COLO668 (cell line): ENCODE data around the gene HAPSTR1.
"Not testable (repeated sequence)": the region's sequence is repeated elsewhere in the genome, so short reads cannot be mapped to it uniquely, and the experiment has no call there.

ENCODE experiments used
- DNase-seq: peaks from one replicate; lab custom pipeline; 2025; ENCODE audit not compliant: unreplicated experiment; lab: John Stamatoyannopoulos, UW

The HAPSTR1 gene

GRCh38 chr16:9090960-9091866 lies at the start of gene HAPSTR1:
Gene HAPSTR1, plus strand, starts transcription at chr16:9091644. Its CDS starts 401 bp downstream, at chr16:9092045.
- DNase-seq, result peak; percentile 99

GRCh38 chr16:9042533-9042932 lies 48.9 kb upstream of the HAPSTR1 start:
- no peak for DNase-seq

GRCh38 chr16:9042964-9043680 lies 48.3 kb upstream of the HAPSTR1 start:
- DNase-seq, result no peak

GRCh38 chr16:9045562-9045961 lies 45.9 kb upstream of the HAPSTR1 start:
- DNase-seq, result not testable (repeated sequence)

- no peak for DNase-seq
Observed at GRCh38 chr16:9046667-9047055, 44.8 kb upstream of the HAPSTR1 start.

- DNase-seq, result peak; percentile 67
Observed at GRCh38 chr16:9047689-9048301, 43.6 kb upstream of the HAPSTR1 start.

- DNase-seq, result no peak
Observed at GRCh38 chr16:9048302-9048700, 43.1 kb upstream of the HAPSTR1 start.

GRCh38 chr16:9049241-9049640 lies 42.2 kb upstream of the HAPSTR1 start:
- no peak for DNase-seq

GRCh38 chr16:9050102-9050830 lies 41.2 kb upstream of the HAPSTR1 start:
- peak; percentile 8 for DNase-seq

GRCh38 chr16:9053006-9053601 lies 38.3 kb upstream of the HAPSTR1 start:
- peak; percentile 12 for DNase-seq

GRCh38 chr16:9054460-9054859 lies 37.0 kb upstream of the HAPSTR1 start:
- no peak for DNase-seq

- no peak for DNase-seq
Observed at GRCh38 chr16:9055115-9055514, 36.3 kb upstream of the HAPSTR1 start.

GRCh38 chr16:9055661-9056060 lies 35.8 kb upstream of the HAPSTR1 start:
- DNase-seq, result no peak

- no peak for DNase-seq
Observed at GRCh38 chr16:9056061-9056460, 35.4 kb upstream of the HAPSTR1 start.

- no peak for DNase-seq
Observed at GRCh38 chr16:9058211-9058610, 33.2 kb upstream of the HAPSTR1 start.

- DNase-seq, result no peak
Observed at GRCh38 chr16:9060225-9060624, 31.2 kb upstream of the HAPSTR1 start.

- DNase-seq, result peak; percentile 4
Observed at GRCh38 chr16:9061358-9061813, 30.1 kb upstream of the HAPSTR1 start.

- DNase-seq, result no peak
Observed at GRCh38 chr16:9062301-9062700, 29.1 kb upstream of the HAPSTR1 start.

GRCh38 chr16:9065077-9065476 lies 26.4 kb upstream of the HAPSTR1 start:
- DNase-seq, result no peak

- no peak for DNase-seq
Observed at GRCh38 chr16:9068886-9069285, 22.6 kb upstream of the HAPSTR1 start.

GRCh38 chr16:9070254-9070653 lies 21.2 kb upstream of the HAPSTR1 start:
- no peak for DNase-seq
